Colonic mucosa (tissue), 4 donors: ENCODE results near the gene FLT3LG. TPM values are rescaled to one million over a fixed set of nuclear protein-coding genes. Genes with fewer than 3 reads are reported as not detected.
A peak's percentile ranks its signal among the peaks of the same experiment; 100 is the strongest.

ENCODE experiments used
- DNase-seq: peaks from one replicate; pipeline ENCODE4 v3.0.0-alpha.2; 2020
- H3K27ac ChIP-seq: fragments of 200-600 bp; one replicate; pipeline ENCODE4 v1.8.0; 2021
- H3K27me3 ChIP-seq: fragments of 200-600 bp; one replicate; pipeline ENCODE4 v1.8.0; 2021
- H3K36me3 ChIP-seq: fragments of 200-600 bp; one replicate; pipeline ENCODE4 v1.8.0; 2021
- H3K4me1 ChIP-seq: fragments of 200-600 bp; one replicate; pipeline ENCODE4 v1.8.0; 2021; ENCODE audit warnings: mild to moderate bottlenecking
- H3K4me3 ChIP-seq: fragments of 200-600 bp; one replicate; pipeline ENCODE4 v1.8.0; 2021
- H3K9ac ChIP-seq, 2 donors: one replicate each; pipeline ENCODE4 v1.7.0; 2013; ENCODE audit warnings: control low read depth in 2 of 2, low read depth in 2 of 2, low read length in 2 of 2
- H3K9me3 ChIP-seq: fragments of 200-600 bp; one replicate; pipeline ENCODE4 v1.8.0; 2021
- CTCF ChIP-seq: fragments of 200-600 bp; IDR thresholded peaks from one replicate; pipeline ENCODE4 v1.8.0; 2022; ENCODE audit warnings: antibody characterized with exemption, mild to moderate bottlenecking
- intact Hi-C: fragments of 100-400 bp; cut with DNase I; formaldehyde crosslinking; loops from one replicate; pipeline ENCODE4 v1.14.1; 2022
- total RNA-seq, 2 donors: library from RNA; stranded (reverse); fragmentation: NEBNext Ultra II Directional in 1 of 2; extraction: Animal tissue kit (Norgen Biotek cat#: 25700) in 1 of 2; gene quantifications; one replicate each; pipeline ENCODE4 v1.2.1, GENCODE V29; 2021
- donor health status: healthy.
- donor health status: DM: no; HTN: no; CAD: no.
- donor health status: DM: no; HTN: no; CAD: no.

The FLT3LG gene
- total RNA-seq, 2 donors from 2014 or later = 2.9 to 4.9 TPM

- DNase-seq = no peak
- H3K27ac ChIP-seq = no peak overlapping the region
- intact Hi-C loops = no loop called here
- no peak overlapping the region for H3K4me3 ChIP-seq
- peaks cover 4% of the 10 kb centered on the region for H3K4me1 ChIP-seq
- H3K9me3 ChIP-seq = no peaks in the 10 kb centered on the region
- H3K9ac ChIP-seq = no peak overlapping the region
- peaks cover 72% of the 10 kb centered on the region for H3K27me3 ChIP-seq
- no peak for TF ChIP-seq CTCF
- H3K36me3 ChIP-seq = no peaks in the 10 kb centered on the region
Measured at GRCh38 chr19:49428547-49429451, 45.2 kb upstream of the FLT3LG start.

- intact Hi-C loops = no loop called here
- no peak for TF ChIP-seq CTCF
Measured at GRCh38 chr19:49430172-49430677, 43.8 kb upstream of the FLT3LG start.

GRCh38 chr19:49430678-49431329, 43.2 kb upstream of the FLT3LG start:
- Histone ChIP-seq H3K27me3 (peaks cover 71% of the 10 kb centered on the region), H3K27ac (no peak overlapping the region), H3K36me3 (no peaks in the 10 kb centered on the region), H3K9me3 (no peaks in the 10 kb centered on the region), H3K4me1 (peaks cover 4% of the 10 kb centered on the region), H3K9ac (no peak overlapping the region), H3K4me3 (no peak overlapping the region)
- no peak for TF ChIP-seq CTCF
- no peak for DNase-seq
- intact Hi-C loops = no loop called here

More at GRCh38 chr19:49430172-49430677, 43.8 kb upstream of the FLT3LG start:
- no peak overlapping the region for H3K9ac ChIP-seq
- H3K27me3 ChIP-seq = peaks cover 71% of the 10 kb centered on the region
- H3K4me3 ChIP-seq = no peak overlapping the region
- no peak for DNase-seq
- peaks cover 4% of the 10 kb centered on the region for H3K4me1 ChIP-seq
- no peak overlapping the region for H3K27ac ChIP-seq
- H3K9me3 ChIP-seq = no peaks in the 10 kb centered on the region
- no peaks in the 10 kb centered on the region for H3K36me3 ChIP-seq

GRCh38 chr19:49431330-49431749, 42.7 kb upstream of the FLT3LG start:
- Histone ChIP-seq H3K4me1 (peaks cover 4% of the 10 kb centered on the region), H3K9me3 (no peaks in the 10 kb centered on the region), H3K9ac (no peak overlapping the region), H3K27ac (no peak overlapping the region), H3K4me3 (no peak overlapping the region), H3K27me3 (peaks cover 70% of the 10 kb centered on the region), H3K36me3 (no peaks in the 10 kb centered on the region)
- no peak for DNase-seq
- intact Hi-C loops = no loop called here
- TF ChIP-seq CTCF = no peak

- peak; percentile 73 for DNase-seq
- intact Hi-C loops = no loop called here
- Histone ChIP-seq H3K4me3 (no peak overlapping the region), H3K9ac (no peak overlapping the region), H3K27me3 (peaks cover 70% of the 10 kb centered on the region), H3K36me3 (no peaks in the 10 kb centered on the region), H3K9me3 (no peaks in the 10 kb centered on the region), H3K4me1 (peaks cover 4% of the 10 kb centered on the region), H3K27ac (no peak overlapping the region)
- no peak for TF ChIP-seq CTCF
Measured at GRCh38 chr19:49432141-49433073, 41.6 kb upstream of the FLT3LG start.
